Smooth muscle cell (in vitro differentiated cells): ENCODE measurements around the gene AFMID. TPM values are rescaled to one million over a fixed set of nuclear protein-coding genes. Genes with fewer than 3 reads are reported as not detected.

Experiments
- DNase-seq: peaks from one replicate; lab custom pipeline; 2025; ENCODE audit not compliant: unreplicated experiment; lab: John Stamatoyannopoulos, UW
- H2AFZ ChIP-seq: fragments of 200-600 bp; sonication (generic); 2 replicates; pipeline ENCODE4 v1.6.0; 2016; ENCODE audit warnings: antibody characterized with exemption, low read depth, mild to moderate bottlenecking
- H3F3A ChIP-seq: fragments of 200-600 bp; sonication (generic); 2 replicates; pipeline ENCODE4 v1.6.0; 2017; ENCODE audit warnings: antibody characterized with exemption, low read depth
- H3K27ac ChIP-seq: fragments of 200-600 bp; sonication (generic); 2 replicates; pipeline ENCODE4 v1.5.1; 2016; ENCODE audit warnings: low read depth, mild to moderate bottlenecking
- H3K27me3 ChIP-seq: fragments of 200-600 bp; sonication (generic); 2 replicates; pipeline ENCODE4 v1.6.1; 2016; ENCODE audit warnings: low read depth, mild to moderate bottlenecking
- H3K36me3 ChIP-seq: fragments of 200-600 bp; sonication (generic); 2 replicates; pipeline ENCODE4 v1.5.1; 2016; ENCODE audit warnings: low read depth
- H3K4me1 ChIP-seq: fragments of 200-600 bp; sonication (generic); 2 replicates; pipeline ENCODE4 v1.5.1; 2016; ENCODE audit warnings: low read depth
- H3K4me2 ChIP-seq: fragments of 200-600 bp; sonication (generic); 2 replicates; pipeline ENCODE4 v1.6.0; 2016; ENCODE audit warnings: mild to moderate bottlenecking
- H3K4me3 ChIP-seq: fragments of 200-600 bp; sonication (generic); 2 replicates; pipeline ENCODE4 v1.5.1; 2016; ENCODE audit warnings: mild to moderate bottlenecking
- H3K79me2 ChIP-seq: fragments of 200-600 bp; sonication (generic); 2 replicates; pipeline ENCODE4 v1.6.0; 2016; ENCODE audit warnings: low read depth, mild to moderate bottlenecking
- H3K9ac ChIP-seq: fragments of 200-600 bp; sonication (generic); 2 replicates; pipeline ENCODE4 v1.6.0; 2016; ENCODE audit warnings: low read depth
- H3K9me3 ChIP-seq: fragments of 200-600 bp; sonication (generic); replicated peaks from 2 replicates; pipeline ENCODE4 v1.5.1; 2016; ENCODE audit warnings: low read depth
- H4K20me1 ChIP-seq: fragments of 200-600 bp; sonication (generic); 2 replicates; pipeline ENCODE4 v1.6.0; 2016; ENCODE audit warnings: low read depth
- CTCF ChIP-seq: fragments of 200-600 bp; sonication (generic); IDR thresholded peaks from 2 replicates; pipeline ENCODE4 v1.5.1; 2017; ENCODE audit warnings: borderline replicate concordance, mild to moderate bottlenecking, antibody characterized with exemption; ENCODE audit not compliant: insufficient read depth, poor library complexity, severe bottlenecking
- WGBS: methylation state at CpG from one replicate; pipeline ENCODE4 v1.1.7; 2016; ENCODE audit warnings: low lambda C conversion rate; 5-methylcytosine and 5-hydroxymethylcytosine counted together
- polyA plus RNA-seq: library from polyadenylated mRNA; unstranded; fragments of >200 nt; fragmentation: Nextera tagmentation; extraction: Ambion mirVana; gene quantifications from 2 replicates; pipeline ENCODE4 v1.2.1, GENCODE V29; 2016
- total RNA-seq: library from RNA; depleted of rRNA; stranded (reverse); fragments of >200 nt; gene quantifications from 2 replicates; pipeline ENCODE4 v1.2.3, GENCODE V29; 2014

Gene AFMID
- total and polyA plus RNA-seq, 2 experiments from 2014 or later: 10.0 to 64.9 TPM

- H3K79me2 ChIP-seq: no peaks in the 10 kb centered on the region
- no peak overlapping the region for H3K9ac ChIP-seq
- DNase-seq: no peak
- no peaks in the 10 kb centered on the region for H3K4me1 ChIP-seq
- H3K4me2 ChIP-seq: no peak overlapping the region
- no peak overlapping the region for H2AFZ ChIP-seq
- H3F3A ChIP-seq: no peaks in the 10 kb centered on the region
- 96% methylated on average over 4 of the region's 4 CpGs for WGBS
- no peak overlapping the region for H3K4me3 ChIP-seq
- no peaks in the 10 kb centered on the region for H3K9me3 ChIP-seq
- H4K20me1 ChIP-seq: no peaks in the 10 kb centered on the region
- no peak overlapping the region for H3K27ac ChIP-seq
- no peaks in the 10 kb centered on the region for H3K27me3 ChIP-seq
- no peaks in the 10 kb centered on the region for H3K36me3 ChIP-seq
- TF ChIP-seq CTCF: no peak
These were observed 35.9 kb downstream of the AFMID start for GRCh38 chr17:78223061-78223460.

- no peaks in the 10 kb centered on the region for H3K36me3 ChIP-seq
- no peaks in the 10 kb centered on the region for H3F3A ChIP-seq
- H3K9ac ChIP-seq: no peak overlapping the region
- no peak overlapping the region for H2AFZ ChIP-seq
- no peak for DNase-seq
- H3K9me3 ChIP-seq: no peaks in the 10 kb centered on the region
- H3K4me1 ChIP-seq: no peaks in the 10 kb centered on the region
- no peak for TF ChIP-seq CTCF
- H3K27ac ChIP-seq: no peak overlapping the region
- 91% methylated on average over 3 of the region's 3 CpGs for WGBS
- no peaks in the 10 kb centered on the region for H3K27me3 ChIP-seq
- no peaks in the 10 kb centered on the region for H4K20me1 ChIP-seq
- no peak overlapping the region for H3K4me2 ChIP-seq
- no peaks in the 10 kb centered on the region for H3K79me2 ChIP-seq
- H3K4me3 ChIP-seq: no peak overlapping the region
These were observed 36.6 kb downstream of the AFMID start for GRCh38 chr17:78223765-78224164.

GRCh38 chr17:78224231-78225087 is 37.3 kb downstream of the AFMID start:
- Histone ChIP-seq H3K36me3 (no peaks in the 10 kb centered on the region), H3K4me3 (no peak overlapping the region), H3K27me3 (peaks cover under 1% of the 10 kb centered on the region), H3K4me2 (no peak overlapping the region), H3F3A (no peaks in the 10 kb centered on the region), H3K9me3 (no peaks in the 10 kb centered on the region), H3K79me2 (no peaks in the 10 kb centered on the region), H3K9ac (no peak overlapping the region), H3K4me1 (no peaks in the 10 kb centered on the region), H2AFZ (no peak overlapping the region), H4K20me1 (no peaks in the 10 kb centered on the region), H3K27ac (no peak overlapping the region)
- TF ChIP-seq CTCF: no peak
- WGBS: 96% methylated on average over 27 of the region's 27 CpGs
- DNase-seq: no peak
